H1 (cell line): ENCODE results near the gene SNX30. TPM values are rescaled to one million over a fixed set of nuclear protein-coding genes. Genes with fewer than 3 reads are reported as not detected.

Experiments used
- CTCF ChIA-PET: fragments of 300-600 bp; sonication (Branson Sonifier 250); formaldehyde crosslinking; loops from one replicate; lab custom pipeline; 2021; ENCODE audit not compliant: partially characterized antibody; lab: Charles Lee
- POLR2A ChIA-PET: fragments of 300-600 bp; sonication (Branson Sonifier 250); formaldehyde crosslinking; loops from one replicate; lab custom pipeline; 2021; ENCODE audit warnings: inconsistent platforms; ENCODE audit not compliant: partially characterized antibody; lab: Charles Lee
- DNase-seq, 2 experiments: peaks; one replicate each; pipeline versions ENCODE4 v3.0.0 to v3.0.0-alpha.2; 2010 to 2022; ENCODE audit warnings: low spot score in 2 of 2, low read depth in 1 of 2, mixed read lengths in 1 of 2
- FAIRE-seq: peaks from 2 replicates; lab custom pipeline; 2011; peaks lifted over from hg19 to GRCh38; lab: Jason Lieb, UNC
- H2AFZ ChIP-seq: 2 replicates; pipeline ENCODE4 v1.8.1; 2012; ENCODE audit warnings: low read length, inconsistent platforms
- H2AK5ac ChIP-seq: 2 replicates; pipeline ENCODE4 v1.6.1; 2013; ENCODE audit warnings: low read depth, low read length
- H2BK120ac ChIP-seq: replicated peaks from 2 replicates; pipeline ENCODE3; 2013; ENCODE audit warnings: low read depth, low read length, inconsistent platforms
- H2BK12ac ChIP-seq: 2 replicates; pipeline ENCODE4 v1.6.1; 2013; ENCODE audit warnings: low read depth, low read length
- H2BK15ac ChIP-seq: 2 replicates; pipeline ENCODE4 v1.6.1; 2013; ENCODE audit warnings: low read length
- H2BK20ac ChIP-seq: 2 replicates; pipeline ENCODE4 v1.6.1; 2013; ENCODE audit warnings: low read length
- H2BK5ac ChIP-seq: 2 replicates; pipeline ENCODE4 v1.6.1; 2013; ENCODE audit warnings: low read depth, low read length
- H3K14ac ChIP-seq: 2 replicates; pipeline ENCODE4 v1.6.1; 2013; ENCODE audit warnings: inconsistent platforms; ENCODE audit not compliant: insufficient read length
- H3K18ac ChIP-seq: 2 replicates; pipeline ENCODE4 v1.6.1; 2013; ENCODE audit warnings: low read length; ENCODE audit errors: extremely low read depth
- H3K23ac ChIP-seq: 2 replicates; pipeline ENCODE4 v1.6.1; 2013; ENCODE audit warnings: inconsistent platforms; ENCODE audit not compliant: insufficient read length
- H3K23me2 ChIP-seq: 2 replicates; pipeline ENCODE4 v1.6.1; 2013; ENCODE audit warnings: low read depth, low read length
- H3K27ac ChIP-seq: 2 replicates; pipeline ENCODE4 v1.6.1; 2011; ENCODE audit warnings: low read depth, low read length, inconsistent platforms
- H3K27me3 ChIP-seq, 4 experiments: replicated peaks in 1 of 4; 1 replicate in 1 of 4; 2 replicates in 3 of 4; pipeline versions ENCODE4 v1.6.1 to v1.8.1; 2011 to 2013; ENCODE audit warnings: low read length in 3 of 4, mild to moderate bottlenecking in 3 of 4, inconsistent platforms in 2 of 4, mixed read lengths in 2 of 4, moderate library complexity in 1 of 4; ENCODE audit not compliant: control insufficient read depth in 3 of 4, insufficient read depth in 3 of 4; ENCODE audit errors: extremely low read depth in 1 of 4
- H3K36me3 ChIP-seq, 4 experiments: 2 replicates each; pipeline versions ENCODE4 v1.6.1 to v1.8.1; 2011 to 2013; ENCODE audit warnings: mild to moderate bottlenecking in 4 of 4, low read length in 3 of 4, moderate library complexity in 2 of 4, control low read depth in 1 of 4, inconsistent platforms in 1 of 4; ENCODE audit not compliant: insufficient read depth in 4 of 4, control insufficient read depth in 2 of 4
- H3K4ac ChIP-seq: replicated peaks from 2 replicates; pipeline ENCODE3; 2013; ENCODE audit warnings: low read length, low read depth, mixed read lengths, inconsistent platforms; ENCODE audit not compliant: insufficient read length
- H3K4me1 ChIP-seq, 4 experiments: replicated peaks in 1 of 4; 1 replicate in 1 of 4; 2 replicates in 3 of 4; pipeline versions ENCODE4 v1.6.1 to v1.8.1; 2011 to 2013; ENCODE audit warnings: low read length in 3 of 4, inconsistent platforms in 2 of 4, mixed read lengths in 1 of 4; ENCODE audit not compliant: insufficient read depth in 4 of 4, control insufficient read depth in 3 of 4
- H3K4me2 ChIP-seq, 2 experiments: 2 replicates each; pipeline versions ENCODE4 v1.6.1 to v1.8.1; 2011 to 2013; ENCODE audit warnings: low read depth in 2 of 2, low read length in 2 of 2, control low read depth in 1 of 2, inconsistent platforms in 1 of 2, mild to moderate bottlenecking in 1 of 2; ENCODE audit not compliant: insufficient read depth in 1 of 2
- H3K4me3 ChIP-seq, 4 experiments: fragments of 200-600, 300-600 bp in 1 of 4; sonication (generic), shearing (Covaris generic), sonication (Bioruptor Twin) in 1 of 4; 2 replicates each; pipeline versions ENCODE4 v1.5.1 to v1.8.1; 2011 to 2016; ENCODE audit warnings: low read length in 4 of 4, low read depth in 3 of 4, control low read depth in 2 of 4, inconsistent platforms in 2 of 4, mild to moderate bottlenecking in 2 of 4, mixed read lengths in 1 of 4, moderate library complexity in 1 of 4; ENCODE audit not compliant: insufficient read depth in 2 of 4; ENCODE audit errors: extremely low read depth in 1 of 4
- H3K56ac ChIP-seq: replicated peaks from 2 replicates; pipeline ENCODE3; 2013; ENCODE audit warnings: low read depth, mild to moderate bottlenecking, mixed read lengths, low read length, inconsistent platforms; ENCODE audit not compliant: insufficient read length
- H3K79me1 ChIP-seq: 2 replicates; pipeline ENCODE4 v1.6.1; 2013; ENCODE audit warnings: low read depth, low read length, control low read depth
- H3K79me2 ChIP-seq, 2 experiments: 2 replicates each; pipeline versions ENCODE4 v1.6.1 to v1.8.1; 2012 to 2013; ENCODE audit warnings: low read length in 2 of 2, mild to moderate bottlenecking in 2 of 2, inconsistent platforms in 1 of 2; ENCODE audit not compliant: insufficient read depth in 2 of 2, control insufficient read depth in 1 of 2
- H3K9ac ChIP-seq, 4 experiments: replicated peaks in 1 of 4; 1 replicate in 1 of 4; 2 replicates in 3 of 4; pipeline versions ENCODE4 v1.6.1 to v1.8.1; 2011 to 2013; ENCODE audit warnings: low read depth in 3 of 4, low read length in 3 of 4, control low read depth in 2 of 4, mild to moderate bottlenecking in 2 of 4, moderate library complexity in 2 of 4, inconsistent platforms in 1 of 4; ENCODE audit errors: extremely low read depth in 1 of 4
- H3K9me3 ChIP-seq, 2 experiments: 2 replicates each; pipeline versions ENCODE4 v1.6.1 to v1.8.1; 2012 to 2013; ENCODE audit warnings: mild to moderate bottlenecking in 2 of 2, moderate library complexity in 2 of 2, control low read depth in 1 of 2, inconsistent platforms in 1 of 2, low read depth in 1 of 2, low read length in 1 of 2, mixed read lengths in 1 of 2; ENCODE audit not compliant: insufficient read depth in 2 of 2
- H4K20me1 ChIP-seq, 2 experiments: replicated peaks in 1 of 2; 2 replicates each; pipeline versions ENCODE3 to v1.8.1; 2011 to 2013; ENCODE audit warnings: inconsistent platforms in 2 of 2, low read length in 2 of 2, mild to moderate bottlenecking in 1 of 2; ENCODE audit not compliant: insufficient read depth in 2 of 2, control insufficient read depth in 1 of 2
- H4K5ac ChIP-seq: 2 replicates; pipeline ENCODE4 v1.6.1; 2013; ENCODE audit warnings: low read length, low read depth, mixed read lengths, inconsistent platforms; ENCODE audit not compliant: insufficient read length
- H4K8ac ChIP-seq: 2 replicates; pipeline ENCODE4 v1.8.0; 2013; ENCODE audit warnings: mild to moderate bottlenecking, moderate library complexity, low read length, inconsistent platforms; ENCODE audit not compliant: insufficient read depth; ENCODE audit errors: extremely low read depth
- H4K91ac ChIP-seq: replicated peaks from 2 replicates; pipeline ENCODE3; 2013; ENCODE audit warnings: low read length, mixed read lengths, inconsistent platforms; ENCODE audit not compliant: insufficient read length
- CEBPB ChIP-seq: IDR thresholded peaks from 2 replicates; pipeline ENCODE4 v1.6.1; 2012; ENCODE audit warnings: low read depth, low read length
- FOSL1 ChIP-seq: IDR thresholded peaks from 2 replicates; pipeline ENCODE4 v1.6.1; 2011; ENCODE audit warnings: mild to moderate bottlenecking, low read depth, low read length, moderate library complexity; ENCODE audit not compliant: insufficient read depth
- NANOG ChIP-seq: IDR thresholded peaks from 2 replicates; pipeline ENCODE4 v1.6.1; 2011; ENCODE audit warnings: low read length, low read depth, mild to moderate bottlenecking, inconsistent platforms; ENCODE audit not compliant: insufficient read depth, poor library complexity, severe bottlenecking
- PHF8 ChIP-seq: fragments of 200-600 bp; sonication (generic); conservative IDR thresholded peaks from 2 replicates; pipeline ENCODE4 v1.7.1; 2012; ENCODE audit warnings: low read depth, mild to moderate bottlenecking, inconsistent platforms, low read length, moderate library complexity
- RXRA ChIP-seq: IDR thresholded peaks from 2 replicates; pipeline ENCODE4 v1.6.1; 2011; ENCODE audit warnings: low read depth, mild to moderate bottlenecking, low read length, moderate library complexity; ENCODE audit not compliant: insufficient read depth
- SP1 ChIP-seq: IDR thresholded peaks from 2 replicates; pipeline ENCODE4 v1.6.1; 2011; ENCODE audit warnings: low read depth, low read length
- SRF ChIP-seq: IDR thresholded peaks from 2 replicates; pipeline ENCODE4 v1.6.1; 2011; ENCODE audit warnings: mild to moderate bottlenecking, low read depth, low read length, moderate library complexity
- TBP ChIP-seq: IDR thresholded peaks from 2 replicates; pipeline ENCODE4 v1.6.1; 2011; ENCODE audit warnings: low read depth, low read length, improper control_type of control experiment
- WGBS, 2 experiments: shearing (Covaris generic) in 1 of 2; methylation state at CpG; one replicate each; pipeline versions ENCODE4 v1.1.6 to v1.1.7; 2013 to 2015; ENCODE audit warnings: low lambda C conversion rate in 2 of 2, mixed read lengths in 2 of 2, inconsistent platforms in 1 of 2, low coverage in 1 of 2, missing lambda C conversion rate in 1 of 2; ENCODE audit not compliant: insufficient replicate concordance in 2 of 2, insufficient coverage in 1 of 2, insufficient read length in 1 of 2; ENCODE audit errors: extremely low coverage in 1 of 2, missing lambda C conversion rate in 1 of 2; 5-methylcytosine and 5-hydroxymethylcytosine counted together
- polyA plus RNA-seq, 7 experiments: library from polyadenylated mRNA; depleted of rRNA in 3 of 7; stranded (reverse) in 5 of 7; unstranded in 2 of 7; fragments of >200 nt in 5 of 7; fragments of 200-250 nt in 2 of 7; gene quantifications; 1 replicate in 5 of 7; 2 replicates in 1 of 7; 4 replicates in 1 of 7; pipeline versions ENCODE4 v1.2.1 to v1.2.3, GENCODE V29; 2011 to 2013; ENCODE audit warnings: missing spikeins in 2 of 7, mixed read lengths in 2 of 7
- total RNA-seq: library from RNA; stranded (reverse); fragmentation: NEBNext Ultra II Directional; extraction: Animal tissue kit (Norgen Biotek cat#: 25700); gene quantifications from 2 replicates; pipeline ENCODE4 v1.2.1, GENCODE V29; 2021
- TF ChIP-seq, protein P1 (sequence below): IDR thresholded peaks from 2 replicates; pipeline ENCODE4 v1.6.1; 2011; ENCODE audit warnings: low read depth, mild to moderate bottlenecking, low read length; ENCODE audit not compliant: insufficient read depth
- TF ChIP-seq, protein P2 (sequence below): IDR thresholded peaks from 2 replicates; pipeline ENCODE4 v1.6.1; 2011; ENCODE audit warnings: low read length, improper control_type of control experiment
- TF ChIP-seq, protein P3 (sequence below): IDR thresholded peaks from 2 replicates; pipeline ENCODE4 v1.6.1; 2012; ENCODE audit warnings: low read length, inconsistent platforms

SNX30 gene
- total and polyA plus RNA-seq, 2 of the 8 experiments (the other 6 are each of a cell fraction or from before 2014, with no cell fraction given) = 4.0 to 12.2 TPM

DNA sequence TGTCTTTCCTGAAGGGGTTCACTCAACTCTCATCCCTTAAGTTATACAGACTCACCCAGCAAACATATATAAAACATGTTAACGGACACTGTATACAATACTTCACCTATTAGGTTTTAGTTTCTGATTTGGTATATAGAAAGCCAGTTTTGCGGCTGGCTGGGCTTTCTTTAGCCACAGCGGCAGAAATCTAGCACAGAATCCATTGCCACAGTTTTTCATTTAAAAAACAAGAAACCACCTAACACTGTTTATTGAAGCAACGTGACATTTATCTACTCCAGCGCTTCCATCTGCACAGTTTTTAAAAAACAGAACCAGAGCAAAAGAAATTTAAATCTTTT is 67.3 kb downstream of the SNX30 start:
- no peaks in the 10 kb centered on the region for H3K9me3 ChIP-seq
- no peak overlapping the region for H2AFZ ChIP-seq
- H4K5ac ChIP-seq = no peak overlapping the region
- H3K56ac ChIP-seq = no peak overlapping the region
- peaks cover 0 to 6% (median 0%) of the 10 kb centered on the region in 4 experiments; a peak in 2 of 8 replicates for H3K36me3 ChIP-seq
- no peak overlapping the region for H4K91ac ChIP-seq
- H3K4ac ChIP-seq = no peak overlapping the region
- no peak overlapping the region for H2BK15ac ChIP-seq
- ChIA-PET CTCF (interaction anchor here (1.1 to 1.9 kb wide), 4 partner anchors 66 to 451 kb away, joined by 3 to 5 read pairs (median 4); no protein-coding TSS in a partner anchor), POLR2A (no interaction called here)
- TF ChIP-seq CEBPB (no peak), FOSL1 (no peak), SP1 (no peak), NANOG (no peak), TBP (no peak), RXRA (no peak), SRF (no peak), PHF8 (no peak)
- TF ChIP-seq, protein P1, sequence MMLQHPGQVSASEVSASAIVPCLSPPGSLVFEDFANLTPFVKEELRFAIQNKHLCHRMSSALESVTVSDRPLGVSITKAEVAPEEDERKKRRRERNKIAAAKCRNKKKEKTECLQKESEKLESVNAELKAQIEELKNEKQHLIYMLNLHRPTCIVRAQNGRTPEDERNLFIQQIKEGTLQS = no peak
- TF ChIP-seq, protein P2, sequence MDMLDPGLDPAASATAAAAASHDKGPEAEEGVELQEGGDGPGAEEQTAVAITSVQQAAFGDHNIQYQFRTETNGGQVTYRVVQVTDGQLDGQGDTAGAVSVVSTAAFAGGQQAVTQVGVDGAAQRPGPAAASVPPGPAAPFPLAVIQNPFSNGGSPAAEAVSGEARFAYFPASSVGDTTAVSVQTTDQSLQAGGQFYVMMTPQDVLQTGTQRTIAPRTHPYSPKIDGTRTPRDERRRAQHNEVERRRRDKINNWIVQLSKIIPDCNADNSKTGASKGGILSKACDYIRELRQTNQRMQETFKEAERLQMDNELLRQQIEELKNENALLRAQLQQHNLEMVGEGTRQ = no peak
- TF ChIP-seq, protein P3, sequence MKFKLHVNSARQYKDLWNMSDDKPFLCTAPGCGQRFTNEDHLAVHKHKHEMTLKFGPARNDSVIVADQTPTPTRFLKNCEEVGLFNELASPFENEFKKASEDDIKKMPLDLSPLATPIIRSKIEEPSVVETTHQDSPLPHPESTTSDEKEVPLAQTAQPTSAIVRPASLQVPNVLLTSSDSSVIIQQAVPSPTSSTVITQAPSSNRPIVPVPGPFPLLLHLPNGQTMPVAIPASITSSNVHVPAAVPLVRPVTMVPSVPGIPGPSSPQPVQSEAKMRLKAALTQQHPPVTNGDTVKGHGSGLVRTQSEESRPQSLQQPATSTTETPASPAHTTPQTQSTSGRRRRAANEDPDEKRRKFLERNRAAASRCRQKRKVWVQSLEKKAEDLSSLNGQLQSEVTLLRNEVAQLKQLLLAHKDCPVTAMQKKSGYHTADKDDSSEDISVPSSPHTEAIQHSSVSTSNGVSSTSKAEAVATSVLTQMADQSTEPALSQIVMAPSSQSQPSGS = no peak
- H2BK120ac ChIP-seq = no peak overlapping the region
- no peak overlapping the region for H2AK5ac ChIP-seq
- no peak overlapping the region for H3K9ac ChIP-seq
- H3K27me3 ChIP-seq = no peaks in the 10 kb centered on the region
- H3K4me2 ChIP-seq = no peak overlapping the region
- no peaks in the 10 kb centered on the region for H3K23me2 ChIP-seq
- no peak overlapping the region for H3K14ac ChIP-seq
- H3K18ac ChIP-seq = no peak overlapping the region
- no peaks in the 10 kb centered on the region for H4K20me1 ChIP-seq
- H3K4me1 ChIP-seq = no peaks in the 10 kb centered on the region
- no peak overlapping the region for H3K27ac ChIP-seq
- WGBS, 2 experiments = 94% methylated on average over 5 of the region's 5 CpGs; no CpG with 5 or more reads in 1 of the 2 experiments
- no peak overlapping the region for H2BK5ac ChIP-seq
- H2BK12ac ChIP-seq = no peak overlapping the region
- H3K4me3 ChIP-seq = no peak overlapping the region
- H2BK20ac ChIP-seq = no peak overlapping the region
- no peak for FAIRE-seq
- DNase-seq = no peak
- no peak overlapping the region for H3K23ac ChIP-seq
- no peaks in the 10 kb centered on the region; the same call in 1 of the 2 replicates for H3K79me1 ChIP-seq
- H3K79me2 ChIP-seq = no peaks in the 10 kb centered on the region
- no peak overlapping the region for H4K8ac ChIP-seq
